Measurements from ENCODE around the gene NFIB.

NFIB gene

GRCh38 chr9:14214065-14214684 lies 99.8 kb downstream of the NFIB start:
- no peak for DNase-seq

GRCh38 chr9:14213504-14213903 lies 100.4 kb downstream of the NFIB start:
- no peak for DNase-seq

- DNase-seq, result no peak
Observed at GRCh38 chr9:14212697-14213420, 101.1 kb downstream of the NFIB start.

- DNase-seq, result no peak
Observed at GRCh38 chr9:14212077-14212476, 101.9 kb downstream of the NFIB start.

- DNase-seq, result no peak
Observed at GRCh38 chr9:14211564-14211963, 102.4 kb downstream of the NFIB start.

- DNase-seq, result no peak
Observed at GRCh38 chr9:14210428-14210827, 103.5 kb downstream of the NFIB start.

GRCh38 chr9:14209399-14210345 lies 104.3 kb downstream of the NFIB start:
- DNase-seq, result no peak

- DNase-seq, result no peak
Observed at GRCh38 chr9:14207352-14207995, 106.5 kb downstream of the NFIB start.

GRCh38 chr9:14205463-14205862 lies 108.5 kb downstream of the NFIB start:
- DNase-seq, result no peak

- no peak for DNase-seq
Observed at GRCh38 chr9:14203356-14204056, 110.4 kb downstream of the NFIB start.

GRCh38 chr9:14198841-14199455 lies 115.0 kb downstream of the NFIB start:
- DNase-seq, result no peak

- no peak for DNase-seq
Observed at GRCh38 chr9:14198047-14198840, 115.7 kb downstream of the NFIB start.

- no peak for DNase-seq
Observed at GRCh38 chr9:14197325-14197858, 116.5 kb downstream of the NFIB start.

- DNase-seq, result no peak
Observed at GRCh38 chr9:14193328-14193990, 120.5 kb downstream of the NFIB start.

GRCh38 chr9:14192556-14192955 lies 121.4 kb downstream of the NFIB start:
- DNase-seq, result no peak

- no peak for DNase-seq
Observed at GRCh38 chr9:14191512-14191911, 122.4 kb downstream of the NFIB start.

- DNase-seq, result no peak
Observed at GRCh38 chr9:14190240-14190639, 123.7 kb downstream of the NFIB start.

GRCh38 chr9:14189578-14189977 lies 124.4 kb downstream of the NFIB start:
- DNase-seq, result no peak

GRCh38 chr9:14189146-14189545 lies 124.8 kb downstream of the NFIB start:
- DNase-seq, result no peak

- DNase-seq, result no peak
Observed at GRCh38 chr9:14188538-14188937, 125.4 kb downstream of the NFIB start.

All from right kidney (tissue), 1 donor.